Measurements from ENCODE around the gene CALD1. TPM values are rescaled to one million over a fixed set of nuclear protein-coding genes. Genes with fewer than 3 reads are reported as not detected.

The CALD1 gene
- total and polyA plus RNA-seq, 2 experiments from 2014 or later: 132 to 842 TPM

GRCh38 chr7:134767520-134768168 lies 11.8 kb upstream of the CALD1 start:
- Histone ChIP-seq H3K9me2 (ENCODE audit: insufficient read depth) (peaks cover 5% of the 10 kb centered on the region; the same call in 1 of the 2 replicates), H3K79me2 (replicated peaks; ENCODE audit: insufficient read depth) (no peaks in the 10 kb centered on the region), H3K4me2 (no peak overlapping the region), H2AFZ (peak overlapping the region; percentile 57; the same call in 1 of the 2 replicates), H4K20me1 (replicated peaks; ENCODE audit: insufficient read depth) (no peaks in the 10 kb centered on the region), H3F3A (replicated peaks; ENCODE audit: low read depth) (no peaks in the 10 kb centered on the region), H3K36me3 (ENCODE audit: insufficient read depth) (no peaks in the 10 kb centered on the region), H3K27ac (ENCODE audit: low read depth) (no peak overlapping the region), H3K4me1 (ENCODE audit: insufficient read depth) (0 out of 2 replicates have a peak, but pooled peaks cover 4% of the 10 kb centered on the region), H3K4me3 (no peak overlapping the region), H3K27me3 (ENCODE audit: insufficient read depth) (no peaks in the 10 kb centered on the region)
- DNase-seq (ENCODE audit: low spot score): no peak
- Mint-ChIP-seq H3K36me3 (ENCODE audit: low read depth) (no peaks in the 10 kb centered on the region; the same call in 2 of the 3 replicates), H3K27me3 (ENCODE audit: insufficient read depth, low read depth, poor library complexity) (peaks cover 7% of the 10 kb centered on the region), H3K9me3 (no peaks in the 10 kb centered on the region; the same call in 2 of the 3 replicates), H3K4me1 (peaks cover 13% of the 10 kb centered on the region), H3K4me3 (no peak overlapping the region), H3K27ac (no peak overlapping the region)
- TF ChIP-seq CTCF (conservative IDR thresholded peaks at IDR 0.05; ENCODE audit: low read depth in 2 of 2): no peak
- ATAC-seq: no peak

- Histone ChIP-seq H3K4me2 (no peak overlapping the region), H4K20me1 (replicated peaks; ENCODE audit: insufficient read depth) (no peaks in the 10 kb centered on the region), H3F3A (replicated peaks; ENCODE audit: low read depth) (no peaks in the 10 kb centered on the region), H3K79me2 (replicated peaks; ENCODE audit: insufficient read depth) (no peaks in the 10 kb centered on the region), H3K36me3 (ENCODE audit: insufficient read depth) (no peaks in the 10 kb centered on the region), H2AFZ (no peak overlapping the region), H3K4me1 (ENCODE audit: insufficient read depth) (0 out of 2 replicates have a peak, but pooled peaks cover 4% of the 10 kb centered on the region), H3K4me3 (no peak overlapping the region), H3K9me2 (ENCODE audit: insufficient read depth) (peaks cover 5% of the 10 kb centered on the region; the same call in 1 of the 2 replicates), H3K27ac (ENCODE audit: low read depth) (no peak overlapping the region), H3K27me3 (ENCODE audit: insufficient read depth) (no peaks in the 10 kb centered on the region)
- no peak overlapping the region for H3K27ac Mint-ChIP-seq
- H3K4me1 Mint-ChIP-seq: peaks cover 13% of the 10 kb centered on the region
- no peaks in the 10 kb centered on the region; the same call in 2 of the 3 replicates for H3K36me3 Mint-ChIP-seq (ENCODE audit: low read depth)
- H3K4me3 Mint-ChIP-seq: no peak overlapping the region
- no peak for TF ChIP-seq CTCF (conservative IDR thresholded peaks at IDR 0.05; ENCODE audit: low read depth in 2 of 2)
- TF ChIP-seq ETS1 (IDR thresholded peaks at IDR 0.05): no peak
- no peak for TF ChIP-seq EZH2phosphoT487 (IDR thresholded peaks at IDR 0.05; ENCODE audit: unreplicated experiment)
- TF ChIP-seq JUNB (IDR thresholded peaks at IDR 0.05; ENCODE audit: unreplicated experiment): no peak
- TF ChIP-seq EZH2 (IDR thresholded peaks at IDR 0.05; ENCODE audit: low read depth, unreplicated experiment): no peak
- H3K9me3 Mint-ChIP-seq: no peaks in the 10 kb centered on the region; the same call in 2 of the 3 replicates
- DNase-seq (ENCODE audit: low spot score) (no peak), ATAC-seq (no peak)
- peaks cover 7% of the 10 kb centered on the region for H3K27me3 Mint-ChIP-seq (ENCODE audit: insufficient read depth, low read depth, poor library complexity)
Observed at GRCh38 chr7:134768243-134768642, 11.2 kb upstream of the CALD1 start.

Measured in GM23338 (cell line).